Stimulated activated CD4-positive, alpha-beta T cell treated with anti-CD3 and anti-CD28 coated beads, Interleukin-15, amount 100 ng/mL, for 48 hours (primary cell): Measurements from ENCODE around the gene SACM1L.
"Not testable (repeated sequence)": the region's sequence is repeated elsewhere in the genome, so short reads cannot be mapped to it uniquely, and the experiment has no call there.

Experiments used
- DNase-seq, 2 donors: peaks; one replicate each; pipeline ENCODE4 v3.0.0-alpha.2; 2020; ENCODE audit warnings: low read depth in 2 of 2

Gene SACM1L

DNA sequence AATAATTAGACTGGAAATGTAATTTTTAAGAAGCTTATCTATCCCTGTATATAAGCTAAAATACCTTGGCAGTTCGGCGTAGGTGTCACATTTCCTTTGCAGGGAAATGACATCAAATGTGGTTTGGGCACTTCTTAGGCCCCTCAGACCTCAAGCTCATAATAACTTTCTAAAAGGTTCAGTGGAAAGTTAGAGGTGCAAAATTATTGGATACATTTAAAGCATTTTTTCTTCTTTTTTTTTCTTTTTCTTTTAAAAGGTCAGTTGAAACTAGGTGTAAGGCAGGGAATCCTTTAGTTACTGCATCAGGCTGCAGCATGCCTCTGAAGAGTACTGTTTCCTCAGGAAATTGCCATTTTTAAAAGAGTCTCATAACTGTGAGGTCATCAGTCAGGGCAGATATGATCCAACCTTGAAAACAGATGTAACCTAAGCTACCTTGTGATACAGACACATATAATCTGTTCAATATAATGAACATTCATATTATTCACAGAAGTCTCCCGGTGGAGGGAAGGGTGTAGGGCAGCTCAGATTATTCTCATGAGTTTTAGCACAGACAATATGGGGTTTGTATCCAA lies 4.8 kb downstream of the SACM1L start:
- DNase-seq = no peak

DNA sequence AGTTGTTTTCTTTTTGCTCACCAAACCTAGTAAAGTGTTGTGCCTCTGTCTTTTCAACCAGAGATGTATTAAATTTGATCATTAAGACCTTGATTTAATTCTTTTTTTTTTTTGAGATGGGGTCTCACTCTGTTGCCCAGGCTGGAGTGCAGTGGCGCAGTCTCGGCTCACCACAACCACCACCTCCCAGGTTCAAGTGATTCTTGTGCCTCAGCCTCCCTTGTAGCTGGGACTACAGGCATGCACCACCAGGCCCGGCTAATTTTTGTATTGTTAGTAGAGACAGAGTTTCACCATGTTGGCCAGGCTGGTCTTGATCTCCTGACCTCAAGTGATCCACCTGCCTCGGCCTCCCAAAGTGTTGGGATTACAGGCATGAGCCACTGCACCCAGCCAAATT lies 6.0 kb downstream of the SACM1L start:
- not testable (repeated sequence) for DNase-seq

DNA sequence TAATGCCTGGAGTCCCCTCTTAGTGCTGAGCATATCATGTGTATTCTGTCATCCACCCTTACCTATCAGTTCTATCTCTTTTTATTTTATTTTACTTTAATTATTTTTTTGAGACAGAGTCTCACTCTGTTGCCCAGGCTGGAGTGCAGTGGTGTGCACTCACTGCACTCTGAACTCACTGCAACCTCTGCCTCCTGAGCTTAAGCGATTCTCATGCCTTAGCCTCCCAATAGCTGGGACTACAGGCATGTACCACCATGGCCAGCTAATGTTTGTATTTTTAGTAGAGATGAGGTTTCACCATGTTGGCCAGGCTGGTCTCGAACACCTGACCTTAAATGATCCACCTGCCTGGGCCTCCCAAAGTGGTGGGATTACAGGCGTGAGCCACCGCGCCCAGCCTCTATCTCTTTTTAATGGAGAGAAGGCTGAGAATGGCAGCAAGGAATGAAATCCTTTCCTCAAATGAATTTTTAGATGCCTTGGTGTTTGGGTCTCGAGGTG lies 11.4 kb downstream of the SACM1L start:
- no peak for DNase-seq

DNA sequence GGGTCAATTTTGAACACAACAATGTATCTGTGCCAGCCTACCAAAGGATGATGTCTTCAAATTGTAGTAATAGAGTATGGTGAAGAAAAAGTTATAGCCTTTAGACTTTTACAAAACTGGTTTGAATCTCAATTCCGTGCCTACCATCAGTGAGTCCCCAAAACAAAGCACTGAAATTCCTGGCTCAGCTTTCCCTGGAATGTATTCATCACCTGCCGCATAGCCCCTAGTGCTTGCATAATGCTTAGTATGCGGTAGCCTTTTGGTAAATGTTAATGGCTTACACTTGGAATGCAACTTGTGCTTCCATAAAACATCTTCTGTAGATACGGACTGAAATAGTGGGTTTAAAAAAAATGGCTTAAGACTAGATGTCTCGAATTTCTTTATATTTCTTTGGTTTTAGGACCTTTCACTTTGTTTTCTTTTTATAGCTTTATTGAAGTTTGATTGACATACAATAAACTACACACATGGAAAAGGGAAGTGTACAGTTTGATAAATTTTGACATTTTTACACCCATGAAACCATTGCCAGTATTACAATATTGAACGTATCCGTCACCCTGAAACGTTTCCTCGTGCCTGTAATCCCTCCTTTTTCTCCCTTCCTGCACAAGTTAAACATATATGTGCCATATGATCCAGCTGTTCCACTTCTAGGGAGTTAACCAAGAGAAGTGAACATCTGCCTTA lies 12.1 kb downstream of the SACM1L start:
- no peak for DNase-seq

DNA sequence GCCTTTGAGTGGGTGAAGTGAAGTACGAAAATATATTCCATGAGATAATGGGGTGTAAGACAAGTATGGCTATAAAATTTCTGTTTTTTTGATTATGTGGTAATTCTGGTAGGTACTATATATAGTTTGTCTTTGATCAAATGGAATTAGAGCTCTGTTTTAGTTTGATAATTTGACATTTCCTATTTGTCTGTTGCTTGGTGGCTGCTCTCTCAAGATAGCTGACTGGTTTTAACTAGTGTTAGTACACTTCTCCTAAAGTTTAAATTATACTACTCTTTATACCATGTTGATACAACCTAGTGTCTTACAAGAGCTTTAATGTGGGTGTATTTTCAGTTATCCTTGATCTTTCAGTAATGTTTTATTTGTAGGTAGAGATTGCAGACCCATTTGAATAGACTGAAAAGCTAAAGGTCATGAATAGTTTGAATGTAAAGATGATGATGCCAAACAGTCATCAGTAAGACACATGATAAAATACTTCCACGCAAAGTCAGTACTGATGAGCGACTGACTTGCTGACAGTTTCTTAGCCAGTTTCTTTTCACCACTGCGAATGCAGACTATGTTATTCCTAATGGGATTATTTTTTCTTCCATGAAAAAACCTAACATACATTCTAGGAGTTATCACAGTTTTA lies 15.2 kb downstream of the SACM1L start:
- DNase-seq = no peak

DNA sequence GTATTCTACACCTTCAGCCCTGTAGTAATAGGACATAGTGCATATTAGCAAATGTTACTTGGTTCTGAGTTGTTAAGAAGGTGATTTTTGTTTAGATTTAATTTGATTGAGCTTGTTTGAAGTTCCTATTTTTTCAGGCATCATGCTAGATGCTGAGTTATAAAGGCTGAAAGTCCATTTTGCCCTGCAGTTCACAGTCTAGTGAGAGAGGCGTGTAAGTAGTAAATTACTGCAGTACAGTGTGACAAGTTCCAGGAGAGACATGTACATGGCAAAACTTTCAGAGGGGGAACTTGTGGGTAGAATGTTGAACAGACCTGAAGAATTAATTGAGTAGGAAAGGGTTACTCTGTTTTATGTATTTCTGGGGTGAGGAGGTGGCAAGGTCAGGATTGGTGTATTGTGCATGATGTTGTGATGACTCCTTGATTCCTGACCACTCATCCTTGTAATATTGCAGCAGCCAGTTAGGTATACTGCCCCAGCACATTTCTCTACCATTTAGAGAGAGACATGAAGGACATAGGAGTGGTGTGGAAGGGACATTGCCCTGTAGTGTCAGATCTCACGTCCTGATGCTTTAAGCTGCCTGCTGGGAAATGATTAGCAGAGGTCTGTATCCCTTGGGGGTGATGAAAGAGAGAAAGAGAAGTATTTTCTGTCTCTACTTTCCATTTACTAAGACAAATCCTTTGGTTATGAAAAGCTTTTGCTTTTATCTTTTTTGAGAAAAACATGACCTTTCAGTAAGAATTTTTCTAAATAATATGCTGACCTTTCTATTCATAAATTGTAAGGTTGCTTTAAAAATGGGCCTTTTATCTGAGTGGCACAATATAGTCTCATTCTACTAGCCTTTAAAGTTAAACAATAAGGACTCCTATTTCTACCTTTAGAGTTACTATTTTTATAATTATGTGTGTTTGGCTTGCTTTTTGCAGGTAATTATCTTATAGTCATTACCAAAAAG lies 16.9 kb downstream of the SACM1L start:
- DNase-seq = no peak

DNA sequence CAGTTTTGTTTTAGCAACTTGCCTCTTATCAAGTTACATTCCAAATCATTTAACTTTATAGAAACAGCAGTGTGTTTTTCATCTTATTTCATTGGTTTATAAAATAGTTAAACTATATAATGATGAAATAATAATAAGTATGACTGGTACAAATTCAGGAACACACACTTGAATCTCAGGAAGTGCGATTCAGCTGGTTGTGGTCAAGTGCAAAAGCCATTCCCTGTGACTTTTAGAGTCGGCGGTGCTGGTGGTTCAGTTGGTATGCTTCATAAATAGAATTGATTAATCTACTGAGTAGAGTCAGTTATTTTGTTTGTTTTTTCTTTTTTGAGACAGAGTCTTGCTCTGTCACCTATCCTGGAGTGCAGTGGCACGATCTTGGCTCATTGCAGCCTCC lies 22.7 kb downstream of the SACM1L start:
- no peak for DNase-seq

DNA sequence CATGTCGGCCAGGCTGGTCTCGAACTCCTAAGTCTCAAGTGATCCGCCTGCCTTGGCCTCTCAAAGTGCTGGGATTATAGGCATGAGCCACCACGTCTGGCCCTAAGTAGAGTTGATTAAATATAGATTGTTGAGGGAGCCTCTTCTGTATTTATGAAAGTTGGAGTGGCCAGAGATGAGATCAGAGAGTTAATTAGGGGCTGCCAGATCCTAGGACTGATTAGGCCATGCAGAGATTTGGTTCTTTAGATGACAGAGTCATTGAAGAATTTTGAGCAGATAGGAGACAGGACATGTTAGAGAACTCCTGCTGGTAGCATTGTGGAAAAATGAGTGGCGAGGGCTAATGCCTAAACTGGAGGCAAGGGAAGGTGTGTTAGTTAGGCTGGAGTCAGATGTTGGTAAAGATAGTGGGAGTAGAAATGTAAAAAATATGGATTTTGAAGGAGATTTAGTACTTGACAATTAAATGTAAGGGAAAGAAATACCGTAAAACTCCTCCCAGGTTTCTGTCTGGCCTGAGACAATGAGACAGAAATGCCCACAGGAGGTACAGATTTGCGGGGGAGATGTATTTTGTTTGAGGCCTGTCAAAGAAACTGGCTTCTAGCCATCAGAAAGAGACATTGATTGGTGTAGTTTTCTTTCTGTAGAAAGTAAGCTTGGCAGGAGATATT lies 23.4 kb downstream of the SACM1L start:
- DNase-seq = no peak

DNA sequence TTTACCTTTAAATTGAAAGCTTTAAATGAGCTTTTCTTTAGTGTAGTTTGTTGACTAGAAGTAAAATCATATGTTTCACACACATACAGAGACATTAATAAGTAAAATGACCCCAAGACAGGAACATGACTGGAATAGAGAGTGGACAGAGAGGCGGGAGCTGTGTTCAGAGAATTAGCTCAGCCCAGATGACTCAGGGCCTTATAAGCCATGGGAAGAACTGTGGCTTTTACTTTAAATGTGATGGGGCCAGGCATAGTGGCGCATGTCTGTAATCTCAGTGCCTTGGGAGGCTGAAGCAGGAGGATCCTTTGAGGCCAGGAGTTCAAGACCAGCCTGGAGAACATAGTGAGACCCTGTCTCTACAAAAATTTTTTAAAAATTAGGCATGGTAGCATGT lies 26.7 kb downstream of the SACM1L start:
- DNase-seq = no peak

DNA sequence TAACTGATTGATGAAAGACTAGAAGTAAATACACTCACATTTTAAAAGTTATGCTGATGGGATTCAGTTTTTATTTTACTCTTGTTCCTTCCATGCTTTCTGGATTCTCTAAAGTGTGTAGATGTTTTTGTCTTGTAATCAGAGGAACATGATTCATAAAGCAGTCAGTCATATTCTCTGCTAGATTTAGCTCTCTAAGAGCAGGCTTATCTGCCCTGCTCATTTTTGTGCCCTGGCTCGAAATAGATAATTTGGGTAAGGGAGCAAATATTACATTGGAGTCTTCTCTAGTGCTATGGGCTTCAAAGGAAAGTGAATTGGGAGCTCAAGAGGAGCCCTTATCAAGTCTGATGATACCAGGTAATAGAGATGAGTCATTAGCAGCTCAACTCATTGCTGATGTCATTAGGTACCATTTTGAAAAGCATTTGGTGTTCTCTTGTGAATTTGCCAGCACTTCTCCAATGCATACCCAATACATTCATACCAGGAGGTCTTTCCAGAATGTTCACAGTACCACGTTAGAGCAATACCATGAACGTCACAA lies 27.7 kb downstream of the SACM1L start:
- no peak for DNase-seq

DNA sequence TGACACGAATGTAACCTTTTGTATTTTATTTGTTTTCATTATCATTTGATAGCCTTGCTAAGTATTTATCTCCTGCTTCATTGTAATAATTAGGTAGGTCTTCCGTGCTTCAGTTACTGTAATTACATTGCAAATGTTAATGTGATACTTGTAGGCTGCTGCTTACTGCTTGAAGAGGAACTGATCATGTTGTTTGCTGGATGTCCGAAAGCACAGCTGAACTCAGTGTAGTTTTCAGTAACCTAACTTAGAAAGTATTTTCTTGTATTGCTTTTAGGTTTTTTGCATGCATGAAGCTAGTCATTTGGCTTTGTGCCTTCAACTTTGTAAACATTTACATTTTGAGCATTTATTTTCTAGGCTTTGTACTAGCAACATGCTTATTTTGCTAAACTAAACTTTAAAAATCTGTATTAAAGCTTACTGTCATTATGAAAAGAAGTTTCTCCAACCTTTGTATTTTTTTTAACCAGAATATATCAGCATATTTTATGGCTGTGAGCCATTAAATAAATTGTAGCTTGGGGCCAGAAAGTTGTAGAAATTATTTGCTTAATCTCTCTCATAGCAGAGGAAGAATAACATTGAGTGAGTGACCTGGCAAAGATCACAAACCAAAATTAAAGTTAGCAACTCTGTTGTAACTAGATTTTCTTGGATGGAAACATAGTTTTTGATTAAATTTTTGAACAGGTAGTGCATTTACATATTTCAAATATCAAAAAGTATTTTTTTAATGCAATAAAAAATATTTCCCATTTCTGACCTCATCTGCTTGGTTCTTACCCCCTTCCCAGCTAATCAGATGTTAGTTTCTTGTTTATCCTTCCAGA lies 30.7 kb downstream of the SACM1L start:
- no peak for DNase-seq

DNA sequence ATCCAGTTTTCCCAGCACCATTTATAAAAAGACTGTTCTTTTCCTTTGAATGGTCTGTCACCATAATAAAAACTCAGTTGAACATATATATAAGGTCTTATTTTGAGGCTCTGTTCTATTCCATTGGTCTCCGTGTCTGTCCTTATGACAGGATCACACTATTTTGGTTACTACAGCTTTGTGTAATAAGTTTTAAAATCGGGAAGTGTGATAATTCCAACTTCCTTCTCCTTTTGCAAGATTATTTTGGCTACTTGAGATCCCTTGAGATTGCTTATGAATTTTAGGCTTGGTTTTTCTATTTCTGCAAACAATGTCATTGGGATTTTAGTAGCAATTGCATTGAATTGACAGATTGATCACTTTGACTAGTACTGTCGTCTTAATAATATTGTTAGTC lies 35.7 kb downstream of the SACM1L start:
- no peak for DNase-seq

DNA sequence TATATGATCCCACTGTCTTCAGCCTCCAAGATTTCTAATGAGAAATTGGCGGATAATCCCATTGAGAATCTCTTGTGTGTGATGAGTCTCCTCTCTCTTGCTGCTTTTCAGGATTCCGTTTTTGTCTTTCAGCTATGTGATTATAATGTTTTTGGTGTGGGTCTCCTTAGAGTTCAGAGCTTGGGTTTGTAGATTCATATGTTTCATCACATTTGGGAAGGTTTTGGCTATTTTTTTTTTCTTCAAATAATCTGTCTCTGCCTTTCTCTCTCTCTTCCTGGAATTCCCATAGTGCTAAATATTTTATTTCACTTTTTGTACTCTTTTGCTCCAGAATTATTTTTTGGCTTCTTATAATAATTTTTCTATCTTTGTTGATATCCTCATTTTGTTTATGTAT lies 40.4 kb downstream of the SACM1L start:
- DNase-seq = no peak

DNA sequence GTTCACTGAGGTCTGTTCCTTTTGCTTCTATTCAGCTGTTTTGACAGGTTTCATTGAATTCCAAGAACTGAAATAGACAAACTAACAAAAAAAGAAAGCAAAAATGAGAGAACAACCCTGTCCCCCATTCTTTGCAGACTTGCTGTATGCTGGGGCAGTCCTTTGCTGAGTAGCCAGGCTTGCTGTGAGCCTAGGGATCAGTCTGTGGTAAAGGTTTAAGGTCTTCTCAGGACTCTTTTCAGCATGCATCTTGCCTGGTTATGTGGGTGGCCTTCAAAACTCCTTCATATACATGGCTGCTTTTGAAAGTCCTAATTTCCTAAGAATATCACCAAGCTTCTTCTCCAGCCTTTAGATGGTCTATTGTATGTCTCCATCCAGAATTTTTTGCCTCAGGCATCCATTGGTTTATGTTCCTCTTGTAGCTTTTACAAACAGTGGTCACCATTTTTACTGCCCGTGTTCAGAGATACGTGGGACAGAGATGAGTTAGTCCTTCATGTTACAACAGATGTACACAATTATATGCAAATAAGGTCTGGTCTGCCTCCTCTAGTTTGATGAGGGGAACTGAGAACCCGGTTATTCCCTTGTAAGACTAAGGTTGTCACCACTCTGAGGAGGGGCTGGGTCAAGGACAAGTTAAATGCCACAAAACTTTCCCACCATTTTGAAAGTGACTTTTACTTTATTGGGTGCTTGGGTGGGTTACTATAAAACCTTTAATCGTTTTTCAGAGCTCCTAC lies 41.4 kb downstream of the SACM1L start:
- no peak for DNase-seq

DNA sequence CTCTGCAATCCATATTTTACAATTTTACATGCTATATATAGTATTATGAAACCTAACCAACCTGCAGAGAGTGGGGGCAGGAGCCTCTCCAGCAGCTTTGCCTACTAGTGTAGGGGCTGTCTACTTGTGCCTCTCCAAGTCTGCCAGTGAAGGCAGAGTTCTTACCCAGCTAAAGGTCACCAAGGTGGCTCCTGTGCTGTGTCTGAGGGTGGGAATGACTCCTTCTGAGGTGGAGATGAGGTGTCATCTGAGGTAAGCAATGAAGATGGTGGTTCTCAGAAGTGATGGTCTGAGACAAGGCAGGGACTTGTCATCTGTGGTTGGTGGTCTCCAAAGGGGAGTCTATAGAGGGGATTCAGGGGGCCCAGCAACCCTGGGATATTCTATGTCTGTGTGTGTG lies 47.5 kb downstream of the SACM1L start:
- no peak for DNase-seq

DNA sequence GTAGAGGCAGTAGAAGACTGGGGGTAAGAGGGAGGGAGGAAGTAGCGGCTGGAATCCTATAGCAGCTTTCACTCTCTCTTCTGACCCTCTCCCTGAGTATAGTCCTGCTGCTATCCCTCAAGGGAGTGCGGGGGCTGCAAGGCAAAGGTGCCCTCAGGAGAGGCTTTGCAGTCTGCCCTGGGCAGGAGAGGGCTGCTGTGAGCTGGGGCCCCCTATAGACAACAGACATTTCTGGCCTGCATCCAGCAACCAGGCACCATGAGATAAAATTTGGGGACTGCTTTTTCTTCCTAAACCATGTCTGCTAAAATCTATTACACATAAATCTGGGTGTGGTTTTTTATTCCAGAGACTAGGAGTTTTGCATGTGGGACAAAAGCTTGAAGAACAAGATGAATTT lies 48.0 kb downstream of the SACM1L start:
- no peak for DNase-seq

DNA sequence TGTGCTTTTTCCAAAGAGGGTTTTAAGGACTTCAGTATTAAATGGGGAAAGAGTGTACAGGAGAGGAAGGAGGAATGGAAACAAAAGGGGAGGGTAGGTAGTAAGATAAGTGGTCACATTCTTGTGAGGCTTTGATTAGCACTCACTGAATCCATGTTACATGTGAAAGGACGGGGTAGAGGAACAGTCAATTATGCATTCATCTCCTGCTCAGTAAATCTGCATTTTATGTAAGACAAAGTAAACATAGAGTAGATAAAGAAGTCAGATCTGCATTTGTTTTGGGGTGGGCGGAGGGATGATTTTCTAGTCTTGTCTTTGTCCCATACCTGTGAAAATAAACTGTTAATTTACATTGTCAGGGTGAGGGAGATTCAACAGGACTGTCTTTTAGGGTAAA lies 50.8 kb downstream of the SACM1L start:
- no peak for DNase-seq

DNA sequence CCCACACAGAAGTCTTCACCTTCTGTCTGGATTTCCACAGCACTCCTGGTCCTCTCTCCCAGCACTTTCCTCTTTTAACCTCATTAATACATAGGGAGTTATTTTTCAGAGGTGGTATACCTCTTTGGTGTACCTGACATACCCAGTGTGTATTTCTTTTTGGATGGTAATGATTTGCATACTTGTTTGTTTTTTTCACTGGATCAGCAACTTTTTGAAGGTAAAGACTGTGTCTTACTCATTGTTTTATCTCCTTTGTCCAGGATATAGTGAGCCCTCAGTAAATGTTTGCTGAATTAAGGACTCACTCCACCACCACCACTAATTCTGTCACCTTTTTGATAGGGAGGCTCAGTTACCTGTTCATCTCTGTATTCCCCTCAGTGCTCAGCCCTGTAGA lies 52.1 kb downstream of the SACM1L start:
- DNase-seq = no peak

DNA sequence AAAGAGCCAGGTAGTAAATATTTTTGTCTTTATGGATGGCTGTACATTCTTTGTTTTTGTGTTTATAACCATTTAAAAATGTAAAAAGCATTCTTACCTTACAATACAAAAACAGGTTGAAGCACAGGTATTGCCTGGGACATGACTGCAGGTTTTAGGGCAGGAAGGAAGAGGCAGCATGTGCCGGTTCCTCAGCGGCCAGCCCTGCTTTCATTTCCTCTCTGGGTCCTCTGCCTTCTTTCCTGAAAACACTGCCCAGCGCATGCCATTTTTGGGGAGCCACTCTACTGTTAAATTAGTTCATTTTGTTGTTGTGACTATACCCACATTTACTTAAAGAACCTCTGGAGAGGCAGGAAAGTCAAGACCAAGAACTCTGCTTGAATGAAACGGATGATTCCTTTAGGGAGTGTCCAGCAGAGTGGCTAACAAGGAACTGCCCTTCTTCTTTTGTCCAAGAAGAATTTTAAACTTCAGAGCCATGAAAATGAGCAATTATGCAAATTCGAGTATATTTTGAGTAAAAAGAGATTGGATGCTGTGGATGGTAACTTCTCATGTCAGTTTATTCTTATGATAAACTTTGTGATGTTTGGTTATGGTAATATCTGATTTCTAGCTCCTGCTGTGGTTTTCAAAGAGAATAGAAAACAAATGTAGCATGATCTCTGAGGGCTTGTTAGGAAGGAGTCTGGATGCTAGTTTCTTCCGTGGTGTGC lies 52.7 kb downstream of the SACM1L start:
- DNase-seq = no peak
